ENCODE data around the gene PACS1.

- TF ChIP-seq CTCF (IDR thresholded peaks at IDR 0.05; ENCODE audit: low read length) (no peak), EZH2 (IDR thresholded peaks at IDR 0.05; ENCODE audit: borderline replicate concordance, low read length) (no peak)
These were observed 196.9 kb downstream of the PACS1 start for GRCh38 chr11:66267039-66267378.

Measured in OCI-LY1 (cell line).